Heart left ventricle (tissue), 16 donors: ENCODE measurements around the gene ZEB2. TPM values are rescaled to one million over a fixed set of nuclear protein-coding genes. Genes with fewer than 3 reads are reported as not detected.

Experiments used
- ATAC-seq, 4 donors: fragments of 200-7000 bp; cut with Tn5 transposase; one replicate each; pipeline ENCODE4 v1.9.1; 2020 to 2022; ENCODE audit warnings: moderate library complexity in 4 of 4, mild to moderate bottlenecking in 3 of 4, moderate number of reproducible peaks in 1 of 4
- DNase-seq, 5 donors: peaks; one replicate each; pipeline ENCODE4 v3.0.0-alpha.2; 2020
- H3K27ac ChIP-seq, 12 donors: fragments of 200-600 bp; sonication (generic) in 4 of 12; one replicate each; pipeline versions ENCODE4 v1.5.0 to v1.8.0; 2016 to 2022; ENCODE audit warnings: mild to moderate bottlenecking in 2 of 12
- H3K27me3 ChIP-seq, 9 donors: fragments of 200-600 bp; sonication (generic) in 2 of 9; one replicate each; pipeline versions ENCODE4 v1.5.1 to v1.8.0; 2016 to 2022; ENCODE audit warnings: mild to moderate bottlenecking in 3 of 9
- H3K36me3 ChIP-seq, 9 donors: fragments of 200-600 bp; sonication (generic) in 2 of 9; one replicate each; pipeline versions ENCODE4 v1.5.0 to v1.8.0; 2018 to 2022; ENCODE audit warnings: mild to moderate bottlenecking in 2 of 9
- H3K4me1 ChIP-seq, 12 donors: fragments of 200-600 bp; sonication (generic) in 4 of 12; one replicate each; pipeline versions ENCODE4 v1.5.0 to v1.8.0; 2016 to 2022; ENCODE audit warnings: mild to moderate bottlenecking in 3 of 12
- H3K4me3 ChIP-seq, 12 donors: fragments of 200-600 bp; sonication (generic) in 4 of 12; one replicate each; pipeline versions ENCODE4 v1.5.0 to v1.8.0; 2017 to 2022; ENCODE audit warnings: mild to moderate bottlenecking in 9 of 12, moderate library complexity in 4 of 12
- H3K9me3 ChIP-seq, 12 donors: fragments of 200-600 bp; sonication (generic) in 4 of 12; one replicate each; pipeline versions ENCODE4 v1.5.0 to v1.8.0; 2016 to 2022; ENCODE audit warnings: mild to moderate bottlenecking in 1 of 12
- CTCF ChIP-seq, 12 donors: fragments of 200-600 bp; sonication (generic) in 4 of 12; IDR thresholded peaks; one replicate each; pipeline versions ENCODE4 v1.5.0 to v1.8.0; 2018 to 2022; ENCODE audit warnings: antibody characterized with exemption in 12 of 12, mild to moderate bottlenecking in 5 of 12
- POLR2A ChIP-seq, 2 donors: fragments of 450-650 bp; IDR thresholded peaks; one replicate each; pipeline ENCODE4 v1.6.1; 2017; ENCODE audit warnings: antibody characterized with exemption in 2 of 2, mild to moderate bottlenecking in 2 of 2, moderate library complexity in 2 of 2
- WGBS, 4 donors: extraction: QIAGEN DNeasy Blood & Tissue Kit in 2 of 4; methylation state at CpG; one replicate each; pipeline versions ENCODE4 v1.1.5 to v1.1.7; 2013 to 2018; 5-methylcytosine and 5-hydroxymethylcytosine counted together
- intact Hi-C, 10 donors: fragments of 100-400 bp; cut with DNase I; formaldehyde crosslinking; loops; one replicate each; pipeline versions ENCODE4 v1.11.1 to v1.14.2; 2022
- polyA plus RNA-seq, 2 donors: library from polyadenylated mRNA; stranded (reverse); fragments of 200-250 nt; gene quantifications; one replicate each; pipeline ENCODE4 v1.2.3, GENCODE V29; 2013
- total RNA-seq, 9 donors: library from RNA; depleted of rRNA in 2 of 9; stranded (reverse); fragments of >200 nt in 2 of 9; fragmentation: NEBNext Ultra II Directional in 3 of 9; extraction: Animal tissue kit (Norgen Biotek cat#: 25700) in 3 of 9; gene quantifications; one replicate each; pipeline versions ENCODE4 v1.1.0 to v1.2.4, GENCODE V29; 2016 to 2023
- donor health status: ischemic (EF 13 %, LVEDD 7.1; RV severe dilation, severe dysfunction).
- donor health status: healthy with polysubstance abuse.
- donor health status: DM: no; HTN: yes; CAD: no.
- donor health status: DM: no; HTN: no; CAD: no.
- donor health status: ischemic (EF 25% LVEDD 6.9; RV normal size, moderate dysfunction).
- donor health status: ischemic (EF 25% LVEDD 5.7; RV mildly dilated, moderate dysfunction).
- donor health status: healthy.
- donor health status: DM: yes; HTN: yes; CAD: no.
- donor health status: ischemic (EF 35%, LVEDD 5.7; RV mildly dilated, moderate dysfunction).
- donor health status: nonischemic (EF 11% LVEDD 7.7; RV severe dilation, severe dysfunction).
- donor health status: DM: yes; HTN: yes; CAD: no.
- donor health status: PGD.
- donor health status: ischemic (EF 29% LVEDD 5.4; RV normal size, mild dysfunction).
- donor health status: nonischemic (EF 23%, LVEDD 6.1; RV moderate dilation, normal function).

ZEB2 gene
- total and polyA plus RNA-seq, 11 donors = 23.1 to 168 (median 82.4) TPM

GRCh38 chr2:144381716-144382115 lies 138.2 kb downstream of the ZEB2 start:
- intact Hi-C loops = no loop called here
- Histone ChIP-seq H3K4me3 (no peak overlapping the region), H3K36me3 (peaks cover 0 to 19% (median 0%) of the 10 kb centered on the region in 9 donors), H3K27me3 (no peaks in the 10 kb centered on the region), H3K9me3 (no peaks in the 10 kb centered on the region), H3K4me1 (peaks cover 0 to 71% (median 0%) of the 10 kb centered on the region in 12 donors), H3K27ac (no peak overlapping the region)
- TF ChIP-seq CTCF (IDR thresholded peaks at IDR 0.05) (no peak), POLR2A (IDR thresholded peaks at IDR 0.05) (no peak)
- DNase-seq (no peak), ATAC-seq (no peak)
- whole genome bisulfite sequencing, 4 donors = 79 to 85% (median 81%) methylated on average over 2 of the region's 2 CpGs

GRCh38 chr2:144379851-144380311 lies 140.0 kb downstream of the ZEB2 start:
- intact Hi-C loops = no loop called here
- H3K4me1 ChIP-seq = peaks cover 0 to 65% (median 0%) of the 10 kb centered on the region in 12 donors
- peak; percentile 45 to 74 (median 64) for ATAC-seq
- WGBS, 4 donors = 38 to 57% (median 54%) methylated on average over 11 of the region's 11 CpGs
- no peak for TF ChIP-seq POLR2A (IDR thresholded peaks at IDR 0.05)
- no peak for TF ChIP-seq CTCF (IDR thresholded peaks at IDR 0.05)
- H3K9me3 ChIP-seq = no peaks in the 10 kb centered on the region
- peak overlapping the region in 6 of 12 donors; percentile 2 to 55 (median 28) for H3K27ac ChIP-seq
- peaks cover 0 to 4% (median 0%) of the 10 kb centered on the region in 9 donors for H3K36me3 ChIP-seq
- peak overlapping the region in 7 of 12 donors; percentile 9 to 36 (median 21) for H3K4me3 ChIP-seq
- peak in 3 of 5 donors; percentile 22 to 63 (median 55) for DNase-seq
- no peaks in the 10 kb centered on the region for H3K27me3 ChIP-seq

- intact Hi-C loops = no loop called here
- H3K9me3 ChIP-seq = no peaks in the 10 kb centered on the region
- WGBS, 4 donors = 74 to 93% (median 82%) methylated on average over 5 of the region's 5 CpGs
- H3K36me3 ChIP-seq = no peaks in the 10 kb centered on the region
- TF ChIP-seq CTCF (IDR thresholded peaks at IDR 0.05) (no peak), POLR2A (IDR thresholded peaks at IDR 0.05) (no peak)
- DNase-seq = no peak
- no peaks in the 10 kb centered on the region for H3K27me3 ChIP-seq
- no peak overlapping the region for H3K4me3 ChIP-seq
- H3K27ac ChIP-seq = no peak overlapping the region
- H3K4me1 ChIP-seq = peaks cover 0 to 65% (median 1%) of the 10 kb centered on the region in 12 donors
- peak in 1 of 4 donors; percentile 66 for ATAC-seq
Observed at GRCh38 chr2:144378551-144378950, 141.4 kb downstream of the ZEB2 start.

GRCh38 chr2:144377914-144378313 lies 142.0 kb downstream of the ZEB2 start:
- 59 to 61% (median 59%) methylated on average over 2 of the region's 2 CpGs for WGBS, 4 donors
- DNase-seq = no peak

More at GRCh38 chr2:144377914-144378313, 142.0 kb downstream of the ZEB2 start:
- intact Hi-C loops = no loop called here
- Histone ChIP-seq H3K36me3 (no peaks in the 10 kb centered on the region), H3K4me1 (peaks cover 0 to 67% (median under 1%) of the 10 kb centered on the region in 12 donors), H3K9me3 (no peaks in the 10 kb centered on the region), H3K27ac (no peak overlapping the region), H3K4me3 (no peak overlapping the region), H3K27me3 (no peaks in the 10 kb centered on the region)
- TF ChIP-seq CTCF (IDR thresholded peaks at IDR 0.05) (no peak), POLR2A (IDR thresholded peaks at IDR 0.05) (no peak)
- peak in 2 of 4 donors; percentile 27 to 46 for ATAC-seq
